Astrocyte (in vitro differentiated cells and primary cell): Measurements from ENCODE around the gene HLA-DPA1. TPM values are rescaled to one million over a fixed set of nuclear protein-coding genes. Genes with fewer than 3 reads are reported as not detected.

Source experiments
- DNase-seq: peaks from one replicate; pipeline ENCODE4 v3.0.0-alpha.2; 2010; ENCODE audit warnings: low read depth
- FAIRE-seq: peaks from 2 replicates; lab custom pipeline; 2011; peaks lifted over from hg19 to GRCh38; lab: Jason Lieb, UNC
- H2AFZ ChIP-seq: 2 replicates; pipeline ENCODE4 v1.6.0; 2012; ENCODE audit warnings: low read depth, low read length, inconsistent platforms
- H3K27ac ChIP-seq: 2 replicates; pipeline ENCODE4 v1.5.1; 2011; ENCODE audit warnings: low read depth, low read length, inconsistent platforms
- H3K27me3 ChIP-seq: 2 replicates; pipeline ENCODE4 v1.6.0; 2011; ENCODE audit warnings: low read length, inconsistent platforms; ENCODE audit not compliant: insufficient read depth
- H3K36me3 ChIP-seq: 2 replicates; pipeline ENCODE4 v1.5.1; 2011; ENCODE audit warnings: low read length, inconsistent platforms; ENCODE audit not compliant: insufficient read depth
- H3K4me1 ChIP-seq: 2 replicates; pipeline ENCODE4 v1.5.1; 2011; ENCODE audit warnings: low read length, inconsistent platforms; ENCODE audit not compliant: insufficient read depth
- H3K4me2 ChIP-seq: 2 replicates; pipeline ENCODE4 v1.6.0; 2012; ENCODE audit warnings: low read length, inconsistent platforms
- H3K4me3 ChIP-seq: 2 replicates; pipeline ENCODE4 v1.5.1; 2011; ENCODE audit warnings: low read depth, mild to moderate bottlenecking, low read length, inconsistent platforms; ENCODE audit not compliant: insufficient read depth
- H3K79me2 ChIP-seq: 2 replicates; pipeline ENCODE4 v1.6.0; 2012; ENCODE audit warnings: mild to moderate bottlenecking, low read length, inconsistent platforms; ENCODE audit not compliant: insufficient read depth
- H3K9ac ChIP-seq: 2 replicates; pipeline ENCODE4 v1.6.0; 2012; ENCODE audit warnings: mild to moderate bottlenecking, low read length, inconsistent platforms
- H3K9me3 ChIP-seq: 2 replicates; pipeline ENCODE4 v1.5.1; 2012; ENCODE audit warnings: low read depth, mild to moderate bottlenecking, low read length, inconsistent platforms; ENCODE audit not compliant: insufficient read depth
- H4K20me1 ChIP-seq: 2 replicates; pipeline ENCODE4 v1.6.0; 2012; ENCODE audit warnings: low read length, inconsistent platforms; ENCODE audit not compliant: insufficient read depth
- H3K27ac Mint-ChIP-seq: one replicate; pipeline ENCODE4 v1.8.0; 2021; ENCODE audit warnings: mild to moderate bottlenecking, mixed read lengths; ENCODE audit not compliant: unreplicated experiment
- H3K27me3 Mint-ChIP-seq: one replicate; pipeline ENCODE4 v1.8.0; 2021; ENCODE audit warnings: low read depth, mixed read lengths; ENCODE audit not compliant: unreplicated experiment
- H3K36me3 Mint-ChIP-seq: one replicate; pipeline ENCODE4 v1.8.0; 2021; ENCODE audit warnings: low read depth, mixed read lengths; ENCODE audit not compliant: unreplicated experiment
- H3K4me1 Mint-ChIP-seq: one replicate; pipeline ENCODE4 v1.8.0; 2021; ENCODE audit warnings: low read depth, mixed read lengths; ENCODE audit not compliant: unreplicated experiment
- H3K4me3 Mint-ChIP-seq: one replicate; pipeline ENCODE4 v1.8.0; 2021; ENCODE audit warnings: mild to moderate bottlenecking, moderate library complexity, mixed read lengths; ENCODE audit not compliant: unreplicated experiment
- H3K9me3 Mint-ChIP-seq: one replicate; pipeline ENCODE4 v1.8.0; 2021; ENCODE audit warnings: mild to moderate bottlenecking, mixed read lengths; ENCODE audit not compliant: unreplicated experiment
- CTCF ChIP-seq: IDR thresholded peaks from 2 replicates; pipeline ENCODE4 v1.5.1; 2011; ENCODE audit warnings: low read depth, mild to moderate bottlenecking, inconsistent platforms, low read length, moderate library complexity; ENCODE audit not compliant: insufficient read depth
- EZH2 ChIP-seq: IDR thresholded peaks from 2 replicates; pipeline ENCODE4 v1.6.1; 2012; ENCODE audit warnings: mild to moderate bottlenecking, low read length, inconsistent platforms; ENCODE audit not compliant: insufficient read depth
- total RNA-seq: library from RNA; stranded (reverse); gene quantifications from 2 replicates; pipeline ENCODE4 v1.2.1, GENCODE V29; 2021

HLA-DPA1 gene
- total RNA-seq, 1 donor from 2014 or later = 1.7 TPM

- H3K4me1 Mint-ChIP-seq = no peaks in the 10 kb centered on the region
- H3K36me3 Mint-ChIP-seq = no peaks in the 10 kb centered on the region
- H4K20me1 ChIP-seq = no peaks in the 10 kb centered on the region
- H3K9ac ChIP-seq = no peak overlapping the region
- H3K4me2 ChIP-seq = no peak overlapping the region
- H3K4me3 Mint-ChIP-seq = no peak overlapping the region
- no peak overlapping the region for H3K4me3 ChIP-seq
- TF ChIP-seq CTCF = no peak
- TF ChIP-seq EZH2 = no peak
- no peak overlapping the region for H2AFZ ChIP-seq
- peaks cover 15% of the 10 kb centered on the region for H3K9me3 Mint-ChIP-seq
- no peaks in the 10 kb centered on the region for H3K4me1 ChIP-seq
- peaks cover 20% of the 10 kb centered on the region for H3K27me3 Mint-ChIP-seq
- H3K27me3 ChIP-seq = peaks cover 5% of the 10 kb centered on the region
- H3K36me3 ChIP-seq = no peaks in the 10 kb centered on the region
- DNase-seq = no peak
- H3K79me2 ChIP-seq = no peaks in the 10 kb centered on the region
- H3K27ac Mint-ChIP-seq = no peak overlapping the region
- peaks cover 2% of the 10 kb centered on the region for H3K9me3 ChIP-seq
- no peak overlapping the region for H3K27ac ChIP-seq
- FAIRE-seq = no peak
These were observed 22.2 kb upstream of the HLA-DPA1 start for GRCh38 chr6:33095681-33096080.

GRCh38 chr6:33093855-33094254 is 20.4 kb upstream of the HLA-DPA1 start:
- no peak overlapping the region for H3K27ac ChIP-seq
- H3K27me3 ChIP-seq = peaks cover 5% of the 10 kb centered on the region
- no peak for FAIRE-seq
- no peaks in the 10 kb centered on the region for H3K36me3 ChIP-seq
- TF ChIP-seq CTCF (no peak), EZH2 (no peak)
- peaks cover 20% of the 10 kb centered on the region for H3K27me3 Mint-ChIP-seq
- H3K36me3 Mint-ChIP-seq = no peaks in the 10 kb centered on the region
- H3K9me3 ChIP-seq = no peaks in the 10 kb centered on the region
- no peaks in the 10 kb centered on the region for H4K20me1 ChIP-seq
- H3K79me2 ChIP-seq = no peaks in the 10 kb centered on the region
- no peak overlapping the region for H3K9ac ChIP-seq
- no peak overlapping the region for H3K4me3 ChIP-seq
- no peak overlapping the region for H3K27ac Mint-ChIP-seq
- H2AFZ ChIP-seq = no peak overlapping the region
- H3K9me3 Mint-ChIP-seq = peaks cover 9% of the 10 kb centered on the region
- peaks cover 1% of the 10 kb centered on the region for H3K4me1 Mint-ChIP-seq
- no peak for DNase-seq
- no peaks in the 10 kb centered on the region for H3K4me1 ChIP-seq
- no peak overlapping the region for H3K4me3 Mint-ChIP-seq
- H3K4me2 ChIP-seq = no peak overlapping the region

GRCh38 chr6:33092385-33092784 is 18.9 kb upstream of the HLA-DPA1 start:
- Mint-ChIP-seq H3K36me3 (no peaks in the 10 kb centered on the region), H3K27ac (no peak overlapping the region)
- no peaks in the 10 kb centered on the region for H3K79me2 ChIP-seq

More at GRCh38 chr6:33092385-33092784, 18.9 kb upstream of the HLA-DPA1 start:
- FAIRE-seq (no peak), DNase-seq (no peak)
- H3K4me1 Mint-ChIP-seq = peaks cover 1% of the 10 kb centered on the region
- no peaks in the 10 kb centered on the region for H4K20me1 ChIP-seq
- no peak overlapping the region for H3K4me2 ChIP-seq
- no peak overlapping the region for H3K27ac ChIP-seq
- H3K9ac ChIP-seq = no peak overlapping the region
- no peak overlapping the region for H3K4me3 ChIP-seq
- peaks cover 3% of the 10 kb centered on the region for H3K27me3 ChIP-seq
- peaks cover 19% of the 10 kb centered on the region for H3K27me3 Mint-ChIP-seq
- H3K4me3 Mint-ChIP-seq = no peak overlapping the region
- H3K9me3 Mint-ChIP-seq = peaks cover under 1% of the 10 kb centered on the region
- no peaks in the 10 kb centered on the region for H3K36me3 ChIP-seq
- no peak for TF ChIP-seq EZH2
- TF ChIP-seq CTCF = no peak
- H3K4me1 ChIP-seq = no peaks in the 10 kb centered on the region
- H2AFZ ChIP-seq = no peak overlapping the region
- H3K9me3 ChIP-seq = no peaks in the 10 kb centered on the region
